ENCODE data around the gene TRIB2. TPM values are rescaled to one million over a fixed set of nuclear protein-coding genes. Genes with fewer than 3 reads are reported as not detected.
"Not testable (repeated sequence)": the region's sequence is repeated elsewhere in the genome, so short reads cannot be mapped to it uniquely, and the experiment has no call there.

TRIB2 gene
- total and polyA plus RNA-seq, 3 experiments from 2014 or later: 9.4 to 48.6 (median 9.6) TPM

DNA sequence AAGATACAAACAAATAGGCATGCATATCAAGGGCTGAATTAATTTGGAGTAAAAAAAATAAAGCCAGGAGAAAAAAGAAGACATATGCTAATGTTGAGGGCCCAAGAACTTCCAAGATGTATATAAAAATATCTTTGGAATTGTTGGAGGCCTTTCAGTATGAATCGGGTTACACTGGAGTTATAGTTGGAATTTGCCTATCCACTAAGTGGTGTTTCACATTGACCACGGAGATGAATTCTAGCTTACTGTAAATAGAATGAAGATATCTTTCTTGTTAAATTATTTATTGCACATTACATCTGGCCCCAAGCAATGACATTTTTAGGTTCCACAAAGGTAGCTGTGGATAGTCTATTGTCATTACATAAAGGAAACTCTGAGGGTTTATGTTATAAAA lies 38.5 kb upstream of the TRIB2 start:
- H3K4me1 Mint-ChIP-seq: no peaks in the 10 kb centered on the region
- POLR2A ChIA-PET: no interaction called here
- no peaks in the 10 kb centered on the region for H3K4me1 ChIP-seq (ENCODE audit: insufficient read depth, low read length)
- H3K27me3 Mint-ChIP-seq: peaks cover 0 to 2% of the 10 kb centered on the region in 2 donors
- H3K4me3 ChIP-seq (ENCODE audit: low read length): no peak overlapping the region
- peaks cover 0 to 9% (median 1%) of the 10 kb centered on the region in 3 donors for H3K36me3 Mint-ChIP-seq
- no peak overlapping the region for H3K27ac ChIP-seq (ENCODE audit: low read depth, low read length)
- no peaks in the 10 kb centered on the region for H3K36me3 ChIP-seq (ENCODE audit: insufficient read depth, low read length)
- H3K4me3 Mint-ChIP-seq: no peak overlapping the region
- peaks cover 0 to 4% (median 0%) of the 10 kb centered on the region in 5 donors for H3K9me3 Mint-ChIP-seq
- DNase-seq: no peak
- no peaks in the 10 kb centered on the region for H3K9me3 ChIP-seq (ENCODE audit: low read length)
- CTCF ChIA-PET: interaction anchor here (1.3 kb wide), 1 partner anchor 38 kb away, joined by 3 read pairs; the partner anchor contains the start of gene TRIB2
- no peak overlapping the region for H3K27ac Mint-ChIP-seq
- no peaks in the 10 kb centered on the region for H3K27me3 ChIP-seq (ENCODE audit: insufficient read depth, low read length, poor library complexity, severe bottlenecking)

- H3K4me1 ChIP-seq (ENCODE audit: insufficient read depth, low read length): no peaks in the 10 kb centered on the region
- no peaks in the 10 kb centered on the region for H3K4me1 Mint-ChIP-seq
- no peak overlapping the region for H3K4me3 ChIP-seq (ENCODE audit: low read length)
- peaks cover 0 to 4% (median 0%) of the 10 kb centered on the region in 5 donors for H3K9me3 Mint-ChIP-seq
- no peaks in the 10 kb centered on the region for H3K9me3 ChIP-seq (ENCODE audit: low read length)
- H3K36me3 ChIP-seq (ENCODE audit: insufficient read depth, low read length): no peaks in the 10 kb centered on the region
- ChIA-PET POLR2A (no interaction called here), CTCF (interaction anchor here (0.8 to 2.0 kb wide), 3 partner anchors 37 to 328 kb away, joined by 3 to 7 read pairs (median 6); partner anchors contain the start of gene TRIB2)
- H3K27ac ChIP-seq (ENCODE audit: low read depth, low read length): no peak overlapping the region
- H3K27me3 ChIP-seq (ENCODE audit: insufficient read depth, low read length, poor library complexity, severe bottlenecking): no peaks in the 10 kb centered on the region
- H3K27ac Mint-ChIP-seq: no peak overlapping the region
- H3K36me3 Mint-ChIP-seq: peaks cover 0 to 9% (median 1%) of the 10 kb centered on the region in 3 donors
- H3K27me3 Mint-ChIP-seq: peaks cover 0 to 2% of the 10 kb centered on the region in 2 donors
- DNase-seq: no peak
- H3K4me3 Mint-ChIP-seq: no peak overlapping the region
Observed at GRCh38 chr2:12679550-12680072, 37.1 kb upstream of the TRIB2 start.

GRCh38 chr2:12680115-12680514 lies 36.6 kb upstream of the TRIB2 start:
- not testable (repeated sequence) for H3K9me3 ChIP-seq (ENCODE audit: low read length); H3K27ac Mint-ChIP-seq; H3K9me3 Mint-ChIP-seq; H3K4me1 Mint-ChIP-seq; H3K36me3 ChIP-seq (ENCODE audit: insufficient read depth, low read length); H3K4me3 ChIP-seq (ENCODE audit: low read length); H3K4me3 Mint-ChIP-seq; DNase-seq; H3K27me3 Mint-ChIP-seq; H3K4me1 ChIP-seq (ENCODE audit: insufficient read depth, low read length); H3K27ac ChIP-seq (ENCODE audit: low read depth, low read length); H3K27me3 ChIP-seq (ENCODE audit: insufficient read depth, low read length, poor library complexity, severe bottlenecking); H3K36me3 Mint-ChIP-seq
- CTCF ChIA-PET: interaction anchor here (0.8 to 2.0 kb wide), 3 partner anchors 36 to 327 kb away, joined by 3 to 7 read pairs (median 6); partner anchors contain the start of gene TRIB2
- POLR2A ChIA-PET: interaction anchor here (0.9 kb wide), 1 partner anchor 36 kb away, joined by 3 read pairs; no protein-coding TSS in a partner anchor

- no peaks in the 10 kb centered on the region for H3K9me3 ChIP-seq (ENCODE audit: low read length)
- H3K27ac Mint-ChIP-seq: no peak overlapping the region
- H3K27ac ChIP-seq (ENCODE audit: low read depth, low read length): no peak overlapping the region
- H3K4me1 Mint-ChIP-seq: peaks cover 0 to 8% (median 0%) of the 10 kb centered on the region in 3 donors
- no peaks in the 10 kb centered on the region for H3K36me3 ChIP-seq (ENCODE audit: insufficient read depth, low read length)
- peaks cover 0 to 3% of the 10 kb centered on the region in 2 donors for H3K27me3 Mint-ChIP-seq
- CTCF ChIA-PET: interaction anchor here (0.8 kb wide), 1 partner anchor 249 kb away, joined by 3 read pairs; no protein-coding TSS in a partner anchor
- H3K27me3 ChIP-seq (ENCODE audit: insufficient read depth, low read length, poor library complexity, severe bottlenecking): no peaks in the 10 kb centered on the region
- POLR2A ChIA-PET: no interaction called here
- peaks cover 0 to 4% (median 0%) of the 10 kb centered on the region in 5 donors for H3K9me3 Mint-ChIP-seq
- DNase-seq: no peak
- H3K4me3 ChIP-seq (ENCODE audit: low read length): no peak overlapping the region
- H3K4me3 Mint-ChIP-seq: no peak overlapping the region
- no peaks in the 10 kb centered on the region for H3K4me1 ChIP-seq (ENCODE audit: insufficient read depth, low read length)
- H3K36me3 Mint-ChIP-seq: peaks cover 0 to 9% (median 1%) of the 10 kb centered on the region in 3 donors
Observed at GRCh38 chr2:12682017-12682416, 34.7 kb upstream of the TRIB2 start.

DNA sequence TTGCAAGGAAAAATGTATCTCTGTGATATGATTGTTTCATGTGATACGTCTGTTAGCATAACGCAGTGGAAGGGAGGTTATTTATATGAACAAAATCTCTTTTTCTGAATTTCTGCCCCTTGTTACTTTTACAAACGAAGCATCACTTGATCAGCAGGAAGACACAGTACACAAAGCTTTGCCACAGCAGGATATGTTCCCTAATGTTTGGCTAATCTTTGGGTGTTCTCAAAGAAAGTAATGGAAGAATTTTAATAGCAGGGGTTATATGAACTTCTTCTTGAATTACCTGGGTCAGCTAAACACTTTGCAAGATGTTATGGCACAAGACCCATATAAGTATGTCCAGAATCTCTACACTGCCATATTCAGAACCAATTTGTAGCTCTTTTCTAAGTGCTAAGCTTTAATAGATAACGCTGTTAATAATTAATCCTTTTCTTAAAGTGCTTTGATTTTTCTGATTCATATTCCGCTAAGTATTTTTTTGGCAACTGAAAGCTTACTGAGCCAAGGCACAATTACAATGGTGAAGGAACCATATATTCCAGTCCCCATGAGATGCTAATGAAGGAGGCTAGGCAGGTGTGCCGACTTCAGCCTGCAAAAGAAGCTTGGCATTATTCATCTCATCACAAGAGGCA lies 33.2 kb upstream of the TRIB2 start:
- peaks cover 0 to 5% of the 10 kb centered on the region in 2 donors for H3K27me3 Mint-ChIP-seq
- H3K9me3 Mint-ChIP-seq: peaks cover 0 to 4% (median 0%) of the 10 kb centered on the region in 5 donors
- Histone ChIP-seq H3K27me3 (ENCODE audit: insufficient read depth, low read length, poor library complexity, severe bottlenecking) (no peaks in the 10 kb centered on the region), H3K4me1 (ENCODE audit: insufficient read depth, low read length) (no peaks in the 10 kb centered on the region), H3K36me3 (ENCODE audit: insufficient read depth, low read length) (no peaks in the 10 kb centered on the region), H3K4me3 (ENCODE audit: low read length) (no peak overlapping the region), H3K9me3 (ENCODE audit: low read length) (no peaks in the 10 kb centered on the region), H3K27ac (ENCODE audit: low read depth, low read length) (no peak overlapping the region)
- DNase-seq: no peak
- no peak overlapping the region for H3K4me3 Mint-ChIP-seq
- no peak overlapping the region for H3K27ac Mint-ChIP-seq
- CTCF ChIA-PET: no interaction called here
- peaks cover 0 to 8% (median 0%) of the 10 kb centered on the region in 3 donors for H3K4me1 Mint-ChIP-seq
- POLR2A ChIA-PET: no interaction called here
- peaks cover 0 to 9% (median 1%) of the 10 kb centered on the region in 3 donors for H3K36me3 Mint-ChIP-seq

GRCh38 chr2:12684471-12684936 lies 32.2 kb upstream of the TRIB2 start:
- ChIA-PET POLR2A (no interaction called here), CTCF (no interaction called here)
- Histone ChIP-seq H3K4me1 (ENCODE audit: insufficient read depth, low read length) (no peaks in the 10 kb centered on the region), H3K36me3 (ENCODE audit: insufficient read depth, low read length) (no peaks in the 10 kb centered on the region), H3K4me3 (ENCODE audit: low read length) (no peak overlapping the region), H3K9me3 (ENCODE audit: low read length) (no peaks in the 10 kb centered on the region), H3K27me3 (ENCODE audit: insufficient read depth, low read length, poor library complexity, severe bottlenecking) (no peaks in the 10 kb centered on the region), H3K27ac (ENCODE audit: low read depth, low read length) (no peak overlapping the region)
- peaks cover 0 to 9% (median 1%) of the 10 kb centered on the region in 3 donors for H3K36me3 Mint-ChIP-seq
- peaks cover 0 to 8% (median 0%) of the 10 kb centered on the region in 3 donors for H3K4me1 Mint-ChIP-seq
- peaks cover 0 to 5% of the 10 kb centered on the region in 2 donors for H3K27me3 Mint-ChIP-seq
- H3K27ac Mint-ChIP-seq: no peak overlapping the region
- H3K4me3 Mint-ChIP-seq: no peak overlapping the region
- peaks cover 0 to 4% (median 0%) of the 10 kb centered on the region in 5 donors for H3K9me3 Mint-ChIP-seq
- no peak for DNase-seq

- peaks cover 0 to 8% (median 0%) of the 10 kb centered on the region in 3 donors for H3K4me1 Mint-ChIP-seq
- H3K4me3 Mint-ChIP-seq: no peak overlapping the region
- DNase-seq: no peak
- peaks cover 0 to 9% (median 1%) of the 10 kb centered on the region in 3 donors for H3K36me3 Mint-ChIP-seq
- ChIA-PET POLR2A (no interaction called here), CTCF (no interaction called here)
- Histone ChIP-seq H3K27me3 (ENCODE audit: insufficient read depth, low read length, poor library complexity, severe bottlenecking) (no peaks in the 10 kb centered on the region), H3K4me1 (ENCODE audit: insufficient read depth, low read length) (no peaks in the 10 kb centered on the region), H3K4me3 (ENCODE audit: low read length) (no peak overlapping the region), H3K27ac (ENCODE audit: low read depth, low read length) (no peak overlapping the region), H3K9me3 (ENCODE audit: low read length) (no peaks in the 10 kb centered on the region), H3K36me3 (ENCODE audit: insufficient read depth, low read length) (no peaks in the 10 kb centered on the region)
- peaks cover 0 to 5% of the 10 kb centered on the region in 2 donors for H3K27me3 Mint-ChIP-seq
- H3K9me3 Mint-ChIP-seq: peaks cover 0 to 1% (median 0%) of the 10 kb centered on the region in 5 donors
- no peak overlapping the region for H3K27ac Mint-ChIP-seq
Observed at GRCh38 chr2:12685145-12685544, 31.6 kb upstream of the TRIB2 start.

DNA sequence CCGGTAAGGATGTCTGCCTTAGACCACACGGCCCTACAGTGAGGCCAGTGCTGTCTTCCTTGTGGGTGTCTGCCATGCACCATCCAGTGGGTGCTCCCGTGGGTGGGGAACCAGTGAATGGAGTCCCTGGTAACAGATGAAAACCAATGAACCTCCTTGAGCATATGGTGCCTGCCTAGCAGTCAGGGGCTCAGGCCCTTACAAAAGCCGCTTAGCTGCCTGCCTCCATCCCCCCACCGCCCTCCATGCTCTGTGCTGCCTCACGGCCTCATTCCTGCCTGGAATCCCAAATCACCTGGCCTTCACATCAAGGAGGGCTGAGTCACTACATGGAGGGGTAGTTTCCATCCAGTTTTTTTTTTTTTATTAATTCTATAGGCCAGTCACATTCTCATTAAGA lies 30.8 kb upstream of the TRIB2 start:
- Mint-ChIP-seq H3K27ac (peak overlapping the region in 1 of 8 donors; percentile 3), H3K9me3 (no peaks in the 10 kb centered on the region), H3K4me1 (peaks cover 0 to 8% (median 0%) of the 10 kb centered on the region in 3 donors), H3K4me3 (no peak overlapping the region), H3K36me3 (peaks cover 0 to 10% (median 1%) of the 10 kb centered on the region in 3 donors), H3K27me3 (peaks cover 0 to 5% of the 10 kb centered on the region in 2 donors)
- ChIA-PET POLR2A (no interaction called here), CTCF (no interaction called here)
- Histone ChIP-seq H3K4me1 (ENCODE audit: insufficient read depth, low read length) (no peaks in the 10 kb centered on the region), H3K27me3 (ENCODE audit: insufficient read depth, low read length, poor library complexity, severe bottlenecking) (no peaks in the 10 kb centered on the region), H3K27ac (ENCODE audit: low read depth, low read length) (no peak overlapping the region), H3K9me3 (ENCODE audit: low read length) (no peaks in the 10 kb centered on the region), H3K4me3 (ENCODE audit: low read length) (no peak overlapping the region), H3K36me3 (ENCODE audit: insufficient read depth, low read length) (no peaks in the 10 kb centered on the region)
- DNase-seq: no peak
